Stimulated activated CD8-positive, alpha-beta memory T cell treated with anti-CD3 and anti-CD28 coated beads, Interleukin-12 subunit alpha, Interleukin-12 subunit beta, amount 100 ng/mL, for 4 hours (primary cell): Measurements from ENCODE around the gene KCNQ2.

Source experiments
- DNase-seq: peaks from one replicate; pipeline ENCODE4 v3.0.0-alpha.2; 2020; ENCODE audit warnings: low read depth

The KCNQ2 gene

DNA sequence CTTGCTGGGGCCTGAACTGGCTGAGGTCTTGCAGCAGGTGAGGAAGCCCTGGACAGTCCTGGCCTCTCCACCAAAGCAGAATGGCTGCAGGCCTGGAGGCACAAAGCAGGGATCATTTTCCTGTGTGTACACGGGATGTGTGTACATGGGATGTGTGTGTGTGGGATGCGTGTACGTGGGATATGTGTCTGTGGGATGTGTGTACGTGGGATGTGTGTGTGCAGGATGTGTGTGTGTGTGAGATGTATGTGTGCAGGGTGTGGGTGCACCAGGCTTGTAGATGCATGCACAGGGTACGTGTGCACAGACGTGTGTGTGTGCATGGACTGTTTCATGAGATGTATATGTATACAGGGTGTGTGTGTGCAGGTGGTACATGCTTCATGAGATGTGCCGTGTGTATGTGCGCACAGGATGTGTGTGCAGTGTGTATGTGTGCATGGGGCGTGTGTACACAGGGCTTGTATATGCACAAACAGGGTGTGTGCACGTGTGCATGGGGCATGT, 103.4 kb downstream of the KCNQ2 start:
- DNase-seq: no peak

DNA sequence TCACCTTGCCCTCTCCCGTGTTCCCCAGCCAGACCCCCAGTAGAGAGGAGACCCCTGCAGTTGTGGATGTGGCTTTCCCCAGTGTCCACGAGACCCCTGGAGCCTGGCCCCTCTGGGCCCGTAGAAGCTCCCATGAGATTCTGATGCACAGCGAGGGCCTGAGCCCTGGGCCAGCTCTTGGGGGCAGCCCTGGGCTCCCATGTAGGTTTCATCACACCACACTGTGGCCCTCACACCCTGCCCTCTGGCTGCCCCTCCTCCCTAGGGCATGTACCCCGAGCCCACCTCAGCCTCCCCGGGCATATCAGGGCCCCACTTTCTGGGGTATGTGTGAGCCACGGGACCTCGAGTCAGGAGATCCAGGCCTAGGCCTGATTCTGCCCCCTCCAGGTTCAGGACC, 104.3 kb downstream of the KCNQ2 start:
- DNase-seq: no peak

DNA sequence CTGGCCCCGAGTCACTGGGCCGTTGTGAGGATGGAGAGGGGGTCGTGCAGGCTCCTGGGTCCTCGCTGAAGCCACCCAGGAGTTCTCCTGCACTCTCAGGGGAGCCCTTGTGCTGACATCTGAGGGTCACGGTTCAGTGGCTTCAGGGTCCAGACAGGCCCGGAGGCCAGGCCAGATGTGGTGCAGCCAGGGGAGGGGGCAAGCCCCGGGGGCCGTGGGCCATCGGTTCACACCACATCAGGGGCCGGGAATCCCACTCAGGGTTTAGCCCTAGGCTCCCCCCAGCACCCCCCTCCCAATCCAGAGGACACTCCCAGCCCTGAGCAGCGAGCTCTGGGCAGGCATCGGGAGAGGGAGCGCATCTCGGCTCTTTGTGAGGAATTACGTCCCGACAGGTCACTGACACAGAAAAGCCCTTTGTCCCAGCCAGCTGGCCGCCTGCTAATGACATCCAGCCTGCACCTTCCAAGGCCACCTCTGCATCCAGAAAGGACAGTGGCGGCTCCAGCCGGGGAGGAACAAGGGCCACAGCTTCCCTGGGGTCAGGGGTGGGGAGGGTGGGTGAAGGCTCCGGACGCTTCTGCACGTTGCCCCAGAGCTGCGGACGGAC, 104.9 kb downstream of the KCNQ2 start:
- DNase-seq: no peak

DNA sequence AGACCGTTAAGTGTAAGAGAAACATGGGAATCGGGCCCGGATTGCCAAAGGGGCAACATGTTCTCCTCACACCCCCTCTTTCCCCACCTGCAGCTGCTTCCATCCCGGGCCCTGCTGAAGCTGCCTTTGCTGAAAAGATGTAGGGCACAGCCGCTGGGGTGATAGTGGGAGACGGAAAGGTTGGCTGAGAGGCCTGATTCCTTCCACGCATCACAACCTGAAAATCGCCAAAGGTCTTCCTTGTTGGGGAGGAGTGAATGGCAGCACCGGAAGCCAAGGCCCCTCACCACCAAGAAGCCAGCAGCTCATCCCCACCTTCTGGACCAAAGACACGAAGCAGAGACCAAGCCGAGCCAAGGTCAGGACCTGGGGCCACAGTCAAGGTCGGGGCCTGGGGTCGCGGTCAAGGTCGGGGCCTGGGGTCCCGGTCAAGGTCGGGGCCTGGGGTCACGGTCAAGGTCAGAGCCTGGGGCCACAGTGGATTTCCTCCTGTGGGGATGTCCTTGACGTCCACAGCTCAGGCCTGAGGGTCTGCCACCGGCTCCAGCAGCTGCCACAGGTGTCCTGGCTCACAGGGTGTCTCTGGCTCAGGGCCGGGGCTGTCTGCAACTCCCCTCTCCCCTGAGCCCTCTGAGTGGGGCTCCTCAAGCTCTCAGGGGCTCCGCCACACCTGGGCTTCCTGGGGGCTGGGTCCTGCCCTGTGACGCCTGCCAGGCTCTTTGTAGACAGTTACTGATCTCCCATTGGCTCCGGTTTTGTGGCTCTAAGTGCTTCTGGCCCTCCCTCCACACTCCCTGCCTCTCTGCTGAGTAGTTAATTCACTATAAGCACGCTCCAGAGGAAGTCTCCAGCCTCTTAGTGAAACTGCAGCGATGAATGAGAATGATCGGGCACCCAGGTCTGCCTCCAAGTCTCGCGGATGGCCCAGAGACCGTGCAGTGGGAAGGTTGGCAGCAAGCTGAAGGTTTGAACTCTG, 105.8 kb downstream of the KCNQ2 start:
- no peak for DNase-seq

DNA sequence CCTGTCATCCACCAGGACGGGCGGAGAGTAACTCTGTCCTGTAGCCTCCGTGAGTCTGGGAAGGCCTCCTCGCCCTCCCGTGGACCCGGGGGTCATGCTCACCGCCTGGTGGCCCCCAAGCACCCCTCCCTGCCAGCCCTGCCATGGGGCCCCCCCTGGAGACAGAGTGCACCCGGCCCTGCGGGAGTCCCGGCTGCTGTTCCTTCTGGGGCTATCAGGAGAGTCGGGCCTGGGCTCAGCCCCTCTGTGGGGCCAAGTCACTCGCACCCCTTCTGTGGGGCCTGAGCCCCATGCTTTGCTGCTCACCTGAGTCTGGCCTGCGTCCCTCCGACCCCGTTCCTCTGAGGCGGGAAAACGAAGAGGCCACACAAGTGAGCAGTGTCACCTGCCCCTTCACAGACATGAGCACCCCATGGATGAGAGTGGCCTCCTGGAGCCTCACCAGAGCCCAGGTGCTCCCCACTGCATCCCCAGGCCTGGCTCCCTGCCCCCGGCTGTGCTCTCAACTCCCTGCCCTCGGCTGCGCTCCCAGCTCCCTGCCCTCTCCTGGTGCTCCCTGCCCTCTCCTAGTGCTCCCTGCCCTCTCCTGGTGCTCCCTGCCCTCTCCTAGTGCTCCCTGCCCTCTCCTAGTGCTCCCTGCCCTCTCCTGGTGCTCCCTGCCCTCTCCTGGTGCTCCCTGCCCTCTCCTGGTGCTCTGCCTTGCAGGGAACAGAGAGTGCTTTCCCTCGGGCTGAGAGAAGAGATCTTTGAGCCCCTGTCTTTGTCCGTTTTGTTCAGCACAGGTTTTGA, 106.7 kb downstream of the KCNQ2 start:
- DNase-seq: no peak

DNA sequence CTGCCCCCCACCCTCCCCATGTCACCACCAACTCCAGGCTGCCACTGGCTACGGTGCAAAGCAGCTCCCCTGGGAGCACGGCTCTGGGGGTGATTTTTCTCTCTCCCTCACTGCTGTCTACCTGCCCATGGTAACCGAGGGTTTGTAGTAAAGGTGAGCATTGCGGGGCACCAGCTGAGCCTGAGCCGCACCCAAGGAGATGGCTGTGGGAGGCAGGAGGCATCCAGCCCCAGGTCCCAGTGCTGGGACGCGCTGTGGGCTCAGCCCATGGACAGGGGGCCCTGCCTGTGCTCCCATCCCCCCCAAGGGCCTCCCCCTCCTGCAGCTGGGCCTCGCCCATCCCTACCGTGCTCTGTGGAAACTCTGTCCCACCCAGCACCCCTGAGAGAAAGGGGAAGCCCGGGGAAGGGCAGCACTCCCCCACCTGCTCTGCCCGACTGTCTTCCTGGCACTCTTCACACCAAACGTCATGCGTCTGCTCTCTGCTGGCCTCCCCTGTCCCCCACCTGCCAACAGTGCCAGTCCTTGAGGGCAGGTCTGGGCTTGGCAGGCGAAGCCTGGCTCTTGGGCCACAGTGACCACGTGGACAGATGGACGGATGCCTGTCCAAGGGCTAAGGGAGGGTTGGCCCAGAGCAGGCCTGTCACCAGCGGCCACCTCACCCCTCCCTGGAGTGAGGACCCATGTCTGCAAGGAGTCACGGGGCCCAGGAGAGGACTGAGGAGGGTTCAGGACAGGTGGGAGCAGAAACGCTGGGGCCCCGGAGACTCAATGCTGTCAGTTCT, 107.5 kb downstream of the KCNQ2 start:
- DNase-seq: no peak

DNA sequence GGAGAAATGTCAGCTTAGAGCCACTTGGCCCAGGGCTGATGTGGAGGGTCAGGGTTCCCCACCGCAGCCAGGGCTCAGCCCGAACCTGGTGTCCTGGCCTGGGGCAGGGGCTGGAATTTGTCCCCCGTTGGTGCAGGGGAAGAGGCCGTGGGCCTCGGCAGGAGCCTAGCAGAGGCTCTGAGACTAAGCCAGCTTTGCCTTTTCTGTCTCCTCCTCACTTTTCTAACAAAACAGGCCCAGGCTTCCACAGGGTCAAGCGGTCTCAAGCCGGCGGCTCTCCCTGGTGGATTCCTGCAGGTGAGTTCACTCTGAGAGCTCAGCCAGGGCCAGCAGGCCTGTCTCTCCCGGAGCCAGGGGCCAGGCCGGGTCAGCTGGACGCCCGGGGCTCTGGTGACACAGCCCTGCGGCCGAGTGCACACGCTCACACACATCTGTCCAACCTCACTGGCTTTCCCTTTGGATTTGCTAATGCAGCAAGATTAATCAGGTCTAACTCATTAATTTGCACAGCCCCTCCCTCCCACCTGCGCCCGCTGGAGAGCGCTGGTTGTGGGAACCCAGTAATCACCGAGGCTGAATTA, 108.4 kb downstream of the KCNQ2 start:
- DNase-seq: no peak

DNA sequence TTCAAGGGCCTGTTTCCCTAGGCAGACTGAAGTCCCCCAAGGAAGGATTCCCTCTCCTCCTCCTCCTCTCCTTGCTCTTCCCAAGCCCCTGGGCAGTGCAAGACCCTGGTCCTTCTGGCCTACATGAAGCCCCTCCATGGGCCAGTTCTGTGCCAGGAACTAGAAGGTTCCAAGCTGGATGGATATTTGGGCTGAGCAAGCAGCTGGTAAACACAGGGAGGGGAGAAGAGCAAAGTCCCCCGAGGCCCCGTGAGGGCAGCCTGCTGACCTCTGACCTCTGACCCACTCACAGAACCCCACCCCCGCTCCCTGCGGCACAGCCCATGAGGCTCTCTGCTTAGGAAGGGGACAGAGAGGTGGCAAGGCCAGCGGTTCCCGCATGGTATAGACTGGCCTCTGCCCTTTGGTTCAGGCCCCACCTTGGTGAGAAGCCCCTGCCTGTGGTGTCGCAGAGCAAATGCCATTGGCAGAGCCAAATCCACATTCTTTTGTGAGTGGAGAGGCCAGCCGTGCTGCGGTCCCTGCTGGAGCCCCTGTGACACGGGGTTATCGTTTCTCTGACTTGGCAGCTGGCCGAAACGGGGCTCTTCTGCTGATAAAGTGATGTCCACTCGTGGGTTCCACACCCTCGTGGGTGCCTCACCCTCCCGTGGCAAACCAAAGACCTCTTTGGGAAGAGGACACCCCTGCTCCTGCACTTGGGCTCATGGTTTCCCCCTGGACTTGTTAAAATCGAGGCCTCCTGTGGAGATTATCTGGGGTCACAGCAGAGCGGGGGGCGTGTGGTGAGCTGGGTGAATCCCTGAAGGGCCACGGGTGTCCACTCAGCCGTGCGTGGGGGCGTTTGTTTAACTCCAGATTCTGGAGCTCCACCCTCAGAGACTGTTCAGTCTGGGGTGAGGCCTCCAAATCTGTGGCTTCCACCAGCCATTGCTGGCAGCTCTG, 109.2 kb downstream of the KCNQ2 start:
- no peak for DNase-seq

DNA sequence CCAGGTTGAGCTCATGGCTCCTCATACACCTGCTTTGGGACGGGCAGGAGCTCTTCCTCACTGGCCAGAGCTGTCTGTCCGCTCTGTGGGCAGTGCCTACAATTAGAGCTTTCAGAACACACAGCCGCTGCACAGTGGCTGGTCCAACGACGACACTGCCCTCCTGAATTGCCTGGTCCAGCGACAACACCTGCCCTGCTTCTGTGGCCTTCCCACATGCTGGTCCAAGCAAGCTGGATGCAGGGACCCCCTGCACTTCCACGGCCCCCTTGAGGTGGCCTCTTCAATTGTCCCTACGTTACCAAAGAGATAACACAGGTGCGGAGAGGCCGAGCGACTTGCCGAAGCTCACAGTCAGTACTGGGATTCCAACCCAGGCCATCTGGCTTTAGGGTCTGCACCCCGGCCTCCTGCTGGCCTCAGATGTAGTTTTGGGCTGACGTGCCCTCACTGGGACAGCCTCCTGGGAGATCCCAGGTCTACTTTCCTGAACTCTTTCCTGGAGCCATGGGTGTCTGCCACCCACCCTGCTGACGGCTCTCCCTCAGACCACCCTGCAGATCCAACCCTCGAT, 109.9 kb downstream of the KCNQ2 start:
- no peak for DNase-seq

DNA sequence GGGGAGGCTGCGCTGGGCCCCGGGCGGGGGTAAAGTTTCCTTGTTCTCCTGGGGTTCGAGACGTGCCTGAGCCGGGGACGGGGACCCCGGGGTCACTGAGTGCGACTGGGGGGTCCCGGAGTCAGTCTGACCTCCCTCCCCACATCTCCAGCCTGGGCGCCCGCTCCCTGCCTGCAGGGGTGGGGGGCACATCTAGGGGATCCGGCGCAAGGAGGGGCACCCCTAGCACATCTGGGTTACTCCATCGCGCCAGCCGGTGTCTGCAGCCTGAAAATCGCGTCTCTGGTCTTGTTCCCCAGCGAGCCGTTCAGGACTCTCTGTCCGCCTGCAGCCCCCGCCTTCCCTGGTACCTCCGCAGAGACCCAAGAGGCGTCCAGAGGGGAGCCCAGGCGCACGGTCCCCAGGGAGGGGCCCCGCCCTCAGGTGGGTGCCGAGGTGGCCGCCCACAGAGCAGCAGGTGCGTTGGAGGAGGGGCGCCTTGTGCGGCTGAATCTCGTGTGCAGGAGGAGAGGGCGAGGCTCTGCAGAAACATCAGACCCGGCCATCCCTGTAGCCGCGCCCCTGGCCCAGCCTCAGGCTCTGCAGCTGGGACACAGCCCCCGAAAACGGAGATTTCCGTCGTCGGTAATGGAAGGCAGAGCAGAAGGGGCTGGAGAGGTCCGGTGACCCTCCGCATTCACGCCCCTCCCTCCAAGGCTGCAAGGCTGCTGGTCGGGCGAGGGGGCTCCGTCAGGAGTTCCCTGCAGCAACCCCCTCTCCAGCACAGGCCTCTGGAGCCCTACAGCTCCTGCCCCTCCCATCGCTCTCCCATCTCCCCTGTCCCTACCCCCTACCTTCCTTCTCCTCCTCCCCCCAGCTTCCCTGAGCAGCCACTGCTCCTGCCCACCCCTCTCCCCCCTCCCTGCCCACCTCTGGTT, 110.7 kb downstream of the KCNQ2 start:
- no peak for DNase-seq

DNA sequence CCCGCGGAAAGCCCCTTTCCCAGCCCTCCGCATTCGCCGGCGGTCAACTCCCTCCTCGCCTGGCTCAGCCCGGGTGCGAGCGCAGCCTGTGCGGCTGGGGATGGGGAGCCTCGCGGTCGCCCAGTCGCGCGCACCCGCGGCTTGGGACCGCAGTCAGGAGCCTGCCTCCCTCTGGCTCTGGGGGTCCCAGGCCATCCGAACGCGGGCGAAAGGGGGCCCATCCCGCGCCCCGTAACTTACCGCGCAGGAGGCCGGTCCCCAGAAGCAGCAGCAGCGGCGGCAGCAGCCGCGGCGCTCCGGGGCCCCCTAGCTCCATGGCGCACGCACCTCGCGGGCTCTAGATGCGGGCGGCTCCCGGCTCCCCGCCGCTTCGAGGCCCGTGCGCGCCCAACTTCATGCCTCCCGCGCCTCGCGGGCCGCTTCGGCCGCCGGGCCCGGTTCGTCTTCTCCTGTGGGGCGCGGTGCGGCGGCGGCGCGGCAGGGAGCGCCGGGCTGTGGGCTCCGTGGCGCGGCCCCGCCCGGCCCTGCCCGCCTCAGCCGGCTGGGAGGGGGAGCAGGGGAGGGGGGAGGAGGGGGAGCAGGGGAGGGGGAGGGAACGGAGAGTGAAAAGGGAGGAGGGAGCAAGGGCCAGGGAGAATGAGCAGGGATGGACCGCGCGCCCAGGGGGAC, 111.5 kb downstream of the KCNQ2 start, which contains the start of gene CHRNA4:
Gene CHRNA4, minus strand, starts transcription at position 500 of the 669 bp plus-strand sequence. Its CDS starts 184 bp downstream, at position 316.
- DNase-seq: no peak

DNA sequence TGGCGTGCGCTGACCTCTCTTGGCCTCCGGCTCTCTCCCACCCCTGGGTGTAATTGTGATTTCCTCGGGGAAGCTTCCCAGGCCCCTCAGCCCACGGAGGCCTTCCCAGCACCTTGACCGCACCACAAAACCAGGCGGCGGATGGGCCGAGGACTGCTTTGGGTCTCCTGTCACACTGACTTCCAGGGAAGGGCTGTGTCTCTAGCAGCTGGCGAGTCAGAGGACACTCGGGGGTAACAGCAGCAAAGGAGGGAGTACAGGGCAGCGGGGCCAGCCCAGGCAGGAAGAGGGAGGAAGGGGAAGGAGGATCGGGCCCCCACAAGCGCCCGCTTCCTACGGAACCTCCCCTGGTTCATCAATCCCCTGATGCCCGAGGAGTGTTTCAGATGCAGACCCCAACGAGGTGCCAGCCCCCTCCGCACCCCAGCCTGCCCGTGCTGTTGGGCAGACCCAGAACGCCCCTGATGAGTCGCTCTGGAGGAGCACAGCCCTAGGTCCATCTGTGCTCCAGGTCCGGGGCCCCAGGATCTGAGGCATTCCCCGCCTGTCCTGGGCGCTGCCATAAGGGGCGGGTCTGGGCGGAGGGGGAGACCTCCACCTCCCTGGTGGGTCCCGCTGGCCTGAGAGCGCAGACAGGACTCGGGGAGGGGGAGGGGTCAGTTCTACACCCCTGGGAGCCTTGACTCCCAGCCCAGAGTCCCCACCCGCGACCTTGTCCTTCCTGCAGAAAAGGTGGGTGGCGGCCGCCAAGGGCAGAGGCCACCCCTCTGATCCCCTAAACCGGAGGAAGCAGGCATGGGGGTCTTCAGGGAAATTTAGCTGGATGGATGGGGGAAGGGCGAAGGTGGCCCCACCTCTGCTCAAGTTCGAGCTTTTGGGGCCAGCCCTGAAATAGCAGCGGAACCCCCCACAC, 112.3 kb downstream of the KCNQ2 start:
- DNase-seq: no peak

DNA sequence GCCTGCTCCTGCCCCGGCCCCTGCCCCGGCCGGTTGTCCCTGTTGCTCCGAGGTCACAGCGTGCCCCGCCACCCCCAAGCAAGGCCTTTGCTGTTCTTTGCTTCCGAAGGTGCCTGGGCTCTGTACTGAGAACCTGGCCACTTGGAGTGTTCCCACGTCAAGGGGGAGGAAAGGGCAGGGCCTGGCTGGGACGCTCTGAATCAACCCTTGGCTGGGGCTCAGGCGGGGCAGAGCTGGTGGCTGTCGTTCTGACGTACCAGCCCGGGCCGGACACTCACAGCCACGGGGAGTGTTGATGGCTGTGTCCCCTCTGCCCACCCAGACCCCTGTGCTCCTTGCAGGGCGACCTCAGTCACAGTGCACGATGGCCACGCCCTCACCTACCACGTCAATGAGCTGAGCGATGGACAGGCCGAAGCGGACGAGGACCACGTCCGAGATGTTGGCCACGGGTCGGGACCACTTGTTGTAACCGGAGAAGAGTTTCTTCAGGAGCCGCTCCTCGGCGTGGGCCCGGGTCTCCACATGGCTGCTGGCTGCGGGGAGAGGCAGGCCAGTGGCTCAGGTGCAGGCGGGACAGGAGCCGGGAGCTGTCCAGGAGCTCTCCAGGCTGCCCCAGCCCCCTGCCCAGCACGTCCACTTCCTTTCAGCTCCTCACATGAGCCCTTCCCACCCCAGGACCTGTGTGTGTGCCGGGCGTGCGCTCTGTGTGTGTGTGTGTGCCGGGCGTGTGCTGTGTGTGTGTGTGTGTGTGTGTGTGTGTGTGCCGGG, 113.1 kb downstream of the KCNQ2 start:
- no peak for DNase-seq

DNA sequence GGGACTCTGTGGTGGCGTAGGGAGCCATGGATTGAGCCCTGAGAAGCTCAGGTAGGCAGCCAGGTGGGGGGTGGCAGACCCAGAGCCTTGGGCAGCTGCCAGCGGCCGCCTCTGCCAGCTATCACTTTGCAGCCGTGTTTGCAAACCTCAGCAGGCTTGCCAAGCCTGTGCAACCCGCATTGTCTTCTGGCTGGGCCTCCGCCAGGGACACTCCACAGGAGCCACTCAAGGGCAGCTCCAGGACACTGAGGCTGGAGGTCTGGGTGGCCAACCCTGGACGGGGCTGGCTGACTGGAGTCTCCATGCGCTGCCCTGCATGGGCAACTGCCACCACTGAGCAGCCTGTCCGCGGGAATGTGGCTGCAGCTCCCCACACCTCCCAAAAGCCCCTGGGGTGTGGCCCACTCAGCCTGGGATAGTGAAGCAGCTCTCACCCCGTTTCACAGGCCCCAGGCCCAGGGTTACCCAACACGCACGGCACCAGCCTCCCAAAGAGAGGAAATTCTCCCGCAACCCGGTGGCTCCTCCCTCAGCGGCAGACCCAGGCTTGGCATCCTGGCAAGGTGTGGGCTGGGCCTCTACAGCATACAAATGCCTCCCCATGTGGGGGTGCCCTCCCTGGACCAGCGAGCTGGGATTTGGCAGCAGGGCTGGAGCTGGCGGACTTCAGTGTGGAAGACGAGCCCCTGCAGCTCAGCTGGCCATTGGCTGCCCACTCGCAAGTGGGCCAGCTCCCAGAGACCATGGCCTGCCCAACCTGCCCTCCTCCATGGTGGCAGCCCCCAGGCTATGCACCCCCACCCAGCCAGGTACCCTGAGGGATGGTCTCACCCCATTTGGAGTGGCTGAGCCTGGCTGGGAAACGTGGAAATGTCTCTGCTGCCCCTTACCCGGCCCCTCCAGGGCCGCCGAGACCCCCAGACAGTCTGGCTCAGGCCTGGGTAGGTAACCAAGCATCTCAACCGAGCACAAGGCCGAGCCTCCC, 114.2 kb downstream of the KCNQ2 start:
- DNase-seq: no peak
